H9 (cell line): ENCODE data around the gene DAAM1. TPM values are rescaled to one million over a fixed set of nuclear protein-coding genes. Genes with fewer than 3 reads are reported as not detected.

Experiments
- DNase-seq: peaks from one replicate; pipeline ENCODE4 v3.0.0-alpha.2; 2017
- H2AFZ ChIP-seq: one replicate; pipeline ENCODE4 v1.6.1; 2013; ENCODE audit warnings: mild to moderate bottlenecking, low read length, control low read depth, moderate library complexity
- H2AK5ac ChIP-seq: 2 replicates; pipeline ENCODE4 v1.6.1; 2013; ENCODE audit warnings: low read length, control low read depth, mixed read lengths; ENCODE audit not compliant: insufficient read length
- H2BK120ac ChIP-seq: one replicate; pipeline ENCODE4 v1.6.1; 2013; ENCODE audit warnings: low read depth, mild to moderate bottlenecking, low read length, control low read depth, inconsistent platforms; ENCODE audit not compliant: poor library complexity, severe bottlenecking
- H2BK12ac ChIP-seq: 2 replicates; pipeline ENCODE4 v1.6.1; 2013; ENCODE audit warnings: low read length, control low read depth, mixed read lengths, low read depth; ENCODE audit not compliant: insufficient read length
- H2BK15ac ChIP-seq: 2 replicates; pipeline ENCODE4 v1.6.1; 2013; ENCODE audit warnings: low read depth, low read length, control low read depth
- H2BK20ac ChIP-seq: one replicate; pipeline ENCODE4 v1.6.1; 2013; ENCODE audit warnings: low read depth, mild to moderate bottlenecking, low read length, control low read depth, inconsistent platforms; ENCODE audit not compliant: poor library complexity, severe bottlenecking
- H2BK5ac ChIP-seq: 2 replicates; pipeline ENCODE4 v1.6.1; 2013; ENCODE audit warnings: low read length, control low read depth, mixed read lengths; ENCODE audit not compliant: insufficient read length
- H3K14ac ChIP-seq: 2 replicates; pipeline ENCODE4 v1.6.1; 2013; ENCODE audit warnings: low read length, control low read depth; ENCODE audit not compliant: insufficient read depth
- H3K18ac ChIP-seq: 2 replicates; pipeline ENCODE4 v1.6.1; 2013; ENCODE audit warnings: low read depth, mild to moderate bottlenecking, mixed read lengths, low read length, control low read depth; ENCODE audit not compliant: insufficient read length
- H3K23ac ChIP-seq: 2 replicates; pipeline ENCODE4 v1.6.1; 2013; ENCODE audit warnings: low read length, control low read depth, mixed read lengths, low read depth; ENCODE audit not compliant: insufficient read length
- H3K23me2 ChIP-seq: 2 replicates; pipeline ENCODE4 v1.6.1; 2013; ENCODE audit warnings: low read depth, mild to moderate bottlenecking, mixed read lengths, low read length, control low read depth; ENCODE audit not compliant: insufficient read length, poor library complexity, severe bottlenecking
- H3K27ac ChIP-seq: 2 replicates; pipeline ENCODE4 v1.5.1; 2013; ENCODE audit warnings: low read length, control low read depth, mixed read lengths, low read depth; ENCODE audit not compliant: insufficient read length
- H3K27me3 ChIP-seq: 2 replicates; pipeline ENCODE4 v1.6.1; 2013; ENCODE audit warnings: low read length, control low read depth, inconsistent platforms; ENCODE audit not compliant: insufficient read depth
- H3K4ac ChIP-seq: 2 replicates; pipeline ENCODE4 v1.6.1; 2013; ENCODE audit warnings: low read depth, mild to moderate bottlenecking, control low read depth, inconsistent platforms, low read length, moderate library complexity
- H3K4me1 ChIP-seq: 2 replicates; pipeline ENCODE4 v1.6.1; 2013; ENCODE audit warnings: low read length, control low read depth, inconsistent platforms; ENCODE audit not compliant: insufficient read depth
- H3K4me2 ChIP-seq: 2 replicates; pipeline ENCODE4 v1.6.1; 2013; ENCODE audit warnings: low read length, control low read depth, mixed read lengths; ENCODE audit not compliant: insufficient read length, insufficient read depth
- H3K56ac ChIP-seq: 2 replicates; pipeline ENCODE4 v1.6.1; 2013; ENCODE audit warnings: low read depth, mild to moderate bottlenecking, mixed read lengths, low read length, control low read depth; ENCODE audit not compliant: insufficient read length
- H3K79me1 ChIP-seq: 2 replicates; pipeline ENCODE4 v1.6.1; 2013; ENCODE audit warnings: low read depth, mild to moderate bottlenecking, moderate library complexity, low read length, control low read depth, inconsistent platforms; ENCODE audit not compliant: insufficient read depth, poor library complexity, severe bottlenecking
- H3K79me2 ChIP-seq: 2 replicates; pipeline ENCODE4 v1.6.1; 2013; ENCODE audit warnings: low read length, control low read depth, inconsistent platforms; ENCODE audit not compliant: insufficient read depth
- H3K9ac ChIP-seq: 2 replicates; pipeline ENCODE4 v1.6.1; 2013; ENCODE audit warnings: low read length, control low read depth, mixed read lengths; ENCODE audit not compliant: insufficient read length; ENCODE audit errors: extremely low read depth
- H3K9me3 ChIP-seq: one replicate; pipeline ENCODE4 v1.6.1; 2013; ENCODE audit warnings: low read depth, low read length, inconsistent platforms; ENCODE audit not compliant: control insufficient read depth
- H3T11ph ChIP-seq: one replicate; pipeline ENCODE4 v1.6.1; 2013; ENCODE audit warnings: mild to moderate bottlenecking, low read length, control low read depth, inconsistent platforms
- H4K20me1 ChIP-seq: one replicate; pipeline ENCODE4 v1.6.1; 2013; ENCODE audit not compliant: control insufficient read depth, insufficient read length, insufficient read depth
- H4K5ac ChIP-seq: 2 replicates; pipeline ENCODE4 v1.6.1; 2013; ENCODE audit warnings: low read depth, mild to moderate bottlenecking, mixed read lengths, low read length, control low read depth; ENCODE audit not compliant: insufficient read length
- H4K8ac ChIP-seq: replicated peaks from 2 replicates; pipeline ENCODE4 v1.6.1; 2013; ENCODE audit warnings: low read length, control low read depth, mixed read lengths, low read depth; ENCODE audit not compliant: insufficient read length
- H4K91ac ChIP-seq: 2 replicates; pipeline ENCODE4 v1.6.1; 2013; ENCODE audit warnings: low read depth, mild to moderate bottlenecking, moderate library complexity, mixed read lengths, low read length, control low read depth; ENCODE audit not compliant: insufficient read length
- H3K27ac Mint-ChIP-seq, 3 experiments: 2 replicates in 2 of 3; 3 replicates in 1 of 3; pipeline ENCODE4 v1.8.0; 2020 to 2021; ENCODE audit warnings: mixed read lengths in 3 of 3, mild to moderate bottlenecking in 1 of 3, moderate library complexity in 1 of 3
- H3K27me3 Mint-ChIP-seq: 2 replicates; pipeline ENCODE4 v1.8.0; 2021; ENCODE audit warnings: low read depth, mild to moderate bottlenecking, moderate library complexity, mixed read lengths
- H3K36me3 Mint-ChIP-seq, 3 experiments: 2 replicates in 2 of 3; 3 replicates in 1 of 3; pipeline ENCODE4 v1.8.0; 2020 to 2021; ENCODE audit warnings: low read depth in 3 of 3, mixed read lengths in 3 of 3; ENCODE audit not compliant: insufficient read depth in 1 of 3
- H3K4me1 Mint-ChIP-seq, 2 experiments: 2 replicates each; pipeline ENCODE4 v1.8.0; 2020; ENCODE audit warnings: mixed read lengths in 2 of 2
- H3K4me3 Mint-ChIP-seq, 2 experiments: 2 replicates in 1 of 2; 3 replicates in 1 of 2; pipeline ENCODE4 v1.8.0; 2020 to 2021; ENCODE audit warnings: mild to moderate bottlenecking in 2 of 2, mixed read lengths in 2 of 2, moderate library complexity in 1 of 2
- H3K9me3 Mint-ChIP-seq, 2 experiments: 2 replicates in 1 of 2; 3 replicates in 1 of 2; pipeline ENCODE4 v1.8.0; 2020; ENCODE audit warnings: mild to moderate bottlenecking in 2 of 2, mixed read lengths in 2 of 2, moderate library complexity in 1 of 2
- CTCF ChIP-seq: fragments of 200-600 bp; sonication (generic); conservative IDR thresholded peaks from 3 replicates; pipeline ENCODE4 v1.8.0; 2021; ENCODE audit warnings: antibody characterized with exemption, mild to moderate bottlenecking
- WGBS: extraction: QIAGEN DNeasy Blood & Tissue Kit; methylation state at CpG from one replicate; pipeline ENCODE4 v1.1.7; 2013; ENCODE audit warnings: missing lambda C conversion rate, low lambda C conversion rate, mixed read lengths; ENCODE audit not compliant: insufficient read length; ENCODE audit errors: extremely low coverage; 5-methylcytosine and 5-hydroxymethylcytosine counted together
- total RNA-seq: library from RNA; stranded (reverse); gene quantifications from 2 replicates; pipeline ENCODE4 v1.2.1, GENCODE V29; 2021

Gene DAAM1
- total RNA-seq, 1 experiment from 2014 or later, result 19.5 TPM

- Histone ChIP-seq H3K23ac (no peak overlapping the region), H2BK5ac (no peak overlapping the region), H3K79me2 (no peaks in the 10 kb centered on the region), H4K20me1 (no peaks in the 10 kb centered on the region), H3K4ac (no peak overlapping the region), H2AK5ac (no peak overlapping the region), H3K27me3 (no peaks in the 10 kb centered on the region), H3K4me1 (no peaks in the 10 kb centered on the region), H3K14ac (no peak overlapping the region), H3T11ph (no peak overlapping the region), H3K23me2 (no peaks in the 10 kb centered on the region), H2AFZ (no peak overlapping the region), H3K18ac (no peak overlapping the region), H3K9ac (no peak overlapping the region), H3K4me2 (no peak overlapping the region), H3K79me1 (no peaks in the 10 kb centered on the region), H2BK20ac (no peak overlapping the region), H4K8ac (no peak overlapping the region), H3K27ac (no peak overlapping the region), H4K5ac (no peak overlapping the region), H2BK120ac (no peak overlapping the region), H2BK15ac (no peak overlapping the region), H3K9me3 (no peaks in the 10 kb centered on the region), H4K91ac (no peak overlapping the region), H3K56ac (no peak overlapping the region), H2BK12ac (no peak overlapping the region)
- DNase-seq, result no peak
- WGBS, result no CpG with 5 or more reads among the region's 1 CpG
- TF ChIP-seq CTCF, result no peak
- no peaks in the 10 kb centered on the region for H3K36me3 Mint-ChIP-seq
- H3K4me1 Mint-ChIP-seq, result 0 out of 4 replicates have a peak, but pooled peaks cover 0 to 3% of the 10 kb centered on the region in 2 experiments
- no peaks in the 10 kb centered on the region for H3K9me3 Mint-ChIP-seq
- H3K27ac Mint-ChIP-seq, result no peak overlapping the region
- no peak overlapping the region for H3K4me3 Mint-ChIP-seq
- no peaks in the 10 kb centered on the region for H3K27me3 Mint-ChIP-seq
Observed at GRCh38 chr14:59316151-59316830, 127.8 kb downstream of the DAAM1 start.
